ENCODE results near the gene OPRM1.

OPRM1 gene

GRCh38 chr6:154289818-154290508 is 250.9 kb downstream of the OPRM1 start:
- DNase-seq, result no peak

- no peak for DNase-seq
Measured at GRCh38 chr6:154292066-154292465, 253.0 kb downstream of the OPRM1 start.

- no peak for DNase-seq
Measured at GRCh38 chr6:154292855-154293519, 253.9 kb downstream of the OPRM1 start.

- no peak for DNase-seq
Measured at GRCh38 chr6:154295733-154296132, 256.7 kb downstream of the OPRM1 start.
